SK-N-SH (cell line): ENCODE data around the gene KCND1. TPM values are rescaled to one million over a fixed set of nuclear protein-coding genes. Genes with fewer than 3 reads are reported as not detected.

Experiments
- CTCF ChIA-PET: fragments of 300-600, 350-600 bp; formaldehyde crosslinking; extraction: SDS; loops from one replicate; lab custom pipeline; 2021; lab: Yijun Ruan, JAX
- POLR2A ChIA-PET: fragments of 350-600 bp; sonication (Branson Sonifier 250); formaldehyde crosslinking; extraction: SDS; loops from one replicate; lab custom pipeline; 2020; ENCODE audit warnings: antibody characterized with exemption, inconsistent platforms; lab: Yijun Ruan, JAX
- DNase-seq: peaks from one replicate; pipeline ENCODE4 v3.0.0; 2012
- H2AFZ ChIP-seq: fragments of 200-600 bp; sonication (generic); 2 replicates; pipeline ENCODE4 v1.8.1; 2016; ENCODE audit warnings: antibody characterized with exemption, mild to moderate bottlenecking, low read depth
- H3F3A ChIP-seq: fragments of 200-600 bp; sonication (generic); replicated peaks from 2 replicates; pipeline ENCODE3; 2016; ENCODE audit warnings: antibody characterized with exemption, mild to moderate bottlenecking; ENCODE audit not compliant: insufficient read depth
- H3K27ac ChIP-seq, 2 experiments: fragments of 200-500 bp in 1 of 2; fragments of 200-600 bp in 1 of 2; sonication (Bioruptor generic) in 1 of 2; sonication (generic), shearing (Covaris generic) in 1 of 2; 2 replicates each; pipeline versions ENCODE4 v1.5.1 to v1.6.1; 2014 to 2016; ENCODE audit warnings: low read depth in 2 of 2, inconsistent platforms in 1 of 2, low read length in 1 of 2, mild to moderate bottlenecking in 1 of 2, mixed read lengths in 1 of 2
- H3K27me3 ChIP-seq: fragments of 200-600 bp; sonication (generic), shearing (Covaris generic); 2 replicates; pipeline ENCODE4 v1.6.1; 2016; ENCODE audit warnings: mixed run types; ENCODE audit not compliant: insufficient read depth
- H3K36me3 ChIP-seq, 2 experiments: fragments of 200-500 bp in 1 of 2; fragments of 200-600 bp in 1 of 2; sonication (Bioruptor generic) in 1 of 2; sonication (generic) in 1 of 2; replicated peaks in 1 of 2; 2 replicates each; pipeline versions ENCODE3 to v1.5.1; 2014 to 2016; ENCODE audit warnings: low read length in 1 of 2, mild to moderate bottlenecking in 1 of 2; ENCODE audit not compliant: insufficient read depth in 2 of 2, control insufficient read depth in 1 of 2
- H3K4me1 ChIP-seq, 2 experiments: fragments of 200-500 bp in 1 of 2; fragments of 200-600 bp in 1 of 2; sonication (Bioruptor generic) in 1 of 2; sonication (generic), shearing (Covaris generic) in 1 of 2; 2 replicates each; pipeline versions ENCODE4 v1.5.1 to v1.6.1; 2014 to 2016; ENCODE audit warnings: low read depth in 1 of 2, low read length in 1 of 2, mixed run types in 1 of 2; ENCODE audit not compliant: insufficient read depth in 2 of 2, control insufficient read depth in 1 of 2
- H3K4me2 ChIP-seq: fragments of 200-600 bp; sonication (generic), shearing (Covaris generic); 2 replicates; pipeline ENCODE4 v1.6.1; 2017; ENCODE audit warnings: mixed run types
- H3K4me3 ChIP-seq, 2 experiments: fragments of 200-500 bp in 1 of 2; fragments of 200-600 bp in 1 of 2; sonication (Bioruptor generic) in 1 of 2; sonication (generic), shearing (Covaris generic) in 1 of 2; 2 replicates each; pipeline versions ENCODE4 v1.5.1 to v1.8.1; 2014 to 2016; ENCODE audit warnings: low read depth in 2 of 2, inconsistent platforms in 1 of 2, low read length in 1 of 2, mild to moderate bottlenecking in 1 of 2, mixed read lengths in 1 of 2, moderate library complexity in 1 of 2
- H3K79me2 ChIP-seq: fragments of 200-600 bp; sonication (generic); 2 replicates; pipeline ENCODE4 v1.8.1; 2017; ENCODE audit warnings: mild to moderate bottlenecking; ENCODE audit not compliant: insufficient read depth
- H3K9ac ChIP-seq: fragments of 200-600 bp; sonication (generic); 2 replicates; pipeline ENCODE4 v1.6.1; 2017; ENCODE audit warnings: mixed run types
- H3K9me2 ChIP-seq: fragments of 200-600 bp; sonication (generic); 2 replicates; pipeline ENCODE4 v1.6.1; 2017; ENCODE audit warnings: mixed run types
- H3K9me3 ChIP-seq: fragments of 200-600 bp; sonication (generic); 2 replicates; pipeline ENCODE4 v1.6.1; 2017; ENCODE audit warnings: mixed run types, mild to moderate bottlenecking, moderate library complexity
- H4K20me1 ChIP-seq: fragments of 200-600 bp; sonication (generic); 2 replicates; pipeline ENCODE4 v1.6.1; 2017; ENCODE audit warnings: mild to moderate bottlenecking, mixed run types; ENCODE audit not compliant: insufficient read depth
- ELF1 ChIP-seq: IDR thresholded peaks from 2 replicates; pipeline ENCODE4 v1.4.0; 2012
- EZH2phosphoT487 ChIP-seq: fragments of 200-600 bp; sonication (generic); IDR thresholded peaks from 2 replicates; pipeline ENCODE4 v1.6.1; 2017; ENCODE audit warnings: low read depth, mixed run types, mild to moderate bottlenecking, antibody characterized with exemption, moderate library complexity, borderline replicate concordance
- FOSL2 ChIP-seq: IDR thresholded peaks from 2 replicates; pipeline ENCODE4 v1.4.0; 2012; ENCODE audit warnings: low read depth, mild to moderate bottlenecking, moderate library complexity, borderline replicate concordance
- FOXJ3 ChIP-seq: sonication (generic); formaldehyde crosslinking; IDR thresholded peaks from 2 replicates; pipeline ENCODE4 v1.5.1; 2020; ENCODE audit warnings: mild to moderate bottlenecking, missing genetic modification reagents
- GATA2 ChIP-seq: sonication (generic); formaldehyde crosslinking; IDR thresholded peaks from 2 replicates; pipeline ENCODE4 v1.5.0; 2020; ENCODE audit warnings: mild to moderate bottlenecking, missing genetic modification reagents
- JUND ChIP-seq: IDR thresholded peaks from 2 replicates; pipeline ENCODE4 v1.4.0; 2012
- MEF2A ChIP-seq: IDR thresholded peaks from 2 replicates; pipeline ENCODE4 v1.4.0; 2012; ENCODE audit warnings: low read depth, borderline replicate concordance
- NRF1 ChIP-seq: IDR thresholded peaks from 2 replicates; pipeline ENCODE4 v1.6.1; 2012; ENCODE audit warnings: low read depth, mild to moderate bottlenecking, low read length
- RAD21 ChIP-seq: IDR thresholded peaks from 2 replicates; pipeline ENCODE4 v1.6.1; 2012; ENCODE audit warnings: mild to moderate bottlenecking, low read length
- RFX5 ChIP-seq: IDR thresholded peaks from 2 replicates; pipeline ENCODE4 v1.6.1; 2012; ENCODE audit warnings: mild to moderate bottlenecking, improper control_type of control experiment, low read length
- SMC3 ChIP-seq: IDR thresholded peaks from 2 replicates; pipeline ENCODE4 v1.6.1; 2012; ENCODE audit warnings: low read depth, low read length, improper control_type of control experiment
- TAF1 ChIP-seq: IDR thresholded peaks from 2 replicates; pipeline ENCODE4 v1.6.1; 2012; ENCODE audit warnings: low read depth, mild to moderate bottlenecking, low read length, moderate library complexity, borderline replicate concordance
- TCF12 ChIP-seq: IDR thresholded peaks from 2 replicates; pipeline ENCODE4 v1.4.0; 2012
- TEAD4 ChIP-seq: IDR thresholded peaks from 2 replicates; pipeline ENCODE4 v1.4.0; 2012; ENCODE audit warnings: mild to moderate bottlenecking, borderline replicate concordance; ENCODE audit not compliant: insufficient read depth
- WGBS: methylation state at CpG from one replicate; pipeline ENCODE4 v1.1.6; 2017; ENCODE audit warnings: low lambda C conversion rate; 5-methylcytosine and 5-hydroxymethylcytosine counted together
- polyA plus RNA-seq, 3 experiments: library from polyadenylated mRNA; depleted of rRNA; stranded (reverse); fragments of >200 nt; gene quantifications; 2 replicates each; pipeline ENCODE4 v1.2.3, GENCODE V29; 2012
- TF ChIP-seq, protein P1 (sequence below): IDR thresholded peaks from 2 replicates; pipeline ENCODE4 v1.4.0; 2012; ENCODE audit warnings: low read depth
- TF ChIP-seq, protein P2 (sequence below): IDR thresholded peaks from 2 replicates; pipeline ENCODE4 v1.6.1; 2012; ENCODE audit warnings: mild to moderate bottlenecking, low read depth, low read length, moderate library complexity
- TF ChIP-seq, protein P3 (sequence below): fragments of 150-350 bp; IDR thresholded peaks from 2 replicates; pipeline ENCODE4 v1.6.1; 2016; ENCODE audit warnings: mild to moderate bottlenecking, low read depth, low read length

The KCND1 gene
- polyA plus RNA-seq, 1 of the 3 experiments (the other 2 are of a cell fraction) = 1.2 TPM

DNA sequence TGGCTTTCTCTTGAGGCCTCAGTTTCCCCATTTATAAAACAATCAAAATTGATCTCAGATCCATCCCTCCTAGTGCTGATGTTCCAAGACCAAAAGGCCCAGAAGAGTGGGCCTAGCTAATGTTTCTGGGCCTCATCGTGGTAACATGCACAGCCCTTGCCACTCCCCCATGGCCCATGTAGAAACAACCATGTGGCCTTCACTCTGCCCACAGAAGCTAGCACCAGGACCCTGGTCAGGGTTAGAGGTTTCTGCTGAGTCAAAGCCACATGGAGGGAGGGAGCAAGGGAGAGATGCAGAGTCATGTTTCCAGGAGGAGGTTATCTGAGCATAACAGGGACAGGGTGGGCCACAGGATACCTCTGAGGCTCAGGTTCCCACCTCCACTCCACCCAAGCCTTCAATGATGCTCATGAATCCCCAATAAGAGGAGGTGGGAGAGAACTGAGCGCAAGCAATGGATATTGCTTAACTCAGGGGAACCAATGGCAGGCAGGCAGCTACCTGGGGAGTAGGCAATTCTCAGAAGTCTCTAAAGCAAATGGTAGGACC is 31.2 kb downstream of the KCND1 start:
- peaks cover 93% of the 10 kb centered on the region for H4K20me1 ChIP-seq
- ChIA-PET CTCF (interaction anchor here (0.6 to 3.5 kb wide), 2 partner anchors 13 to 46 kb away, joined by 3 to 10 read pairs; no protein-coding TSS in a partner anchor), POLR2A (no interaction called here)
- no peak overlapping the region for H2AFZ ChIP-seq
- TF ChIP-seq SMC3 (no peak), FOXJ3 (CRISPR knock-in tag) (no peak), TAF1 (no peak), GATA2 (CRISPR knock-in tag) (no peak), MEF2A (no peak), RAD21 (no peak), JUND (no peak), TEAD4 (no peak)
- TF ChIP-seq, protein P1, sequence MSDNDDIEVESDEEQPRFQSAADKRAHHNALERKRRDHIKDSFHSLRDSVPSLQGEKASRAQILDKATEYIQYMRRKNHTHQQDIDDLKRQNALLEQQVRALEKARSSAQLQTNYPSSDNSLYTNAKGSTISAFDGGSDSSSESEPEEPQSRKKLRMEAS = no peak
- TF ChIP-seq, protein P2, sequence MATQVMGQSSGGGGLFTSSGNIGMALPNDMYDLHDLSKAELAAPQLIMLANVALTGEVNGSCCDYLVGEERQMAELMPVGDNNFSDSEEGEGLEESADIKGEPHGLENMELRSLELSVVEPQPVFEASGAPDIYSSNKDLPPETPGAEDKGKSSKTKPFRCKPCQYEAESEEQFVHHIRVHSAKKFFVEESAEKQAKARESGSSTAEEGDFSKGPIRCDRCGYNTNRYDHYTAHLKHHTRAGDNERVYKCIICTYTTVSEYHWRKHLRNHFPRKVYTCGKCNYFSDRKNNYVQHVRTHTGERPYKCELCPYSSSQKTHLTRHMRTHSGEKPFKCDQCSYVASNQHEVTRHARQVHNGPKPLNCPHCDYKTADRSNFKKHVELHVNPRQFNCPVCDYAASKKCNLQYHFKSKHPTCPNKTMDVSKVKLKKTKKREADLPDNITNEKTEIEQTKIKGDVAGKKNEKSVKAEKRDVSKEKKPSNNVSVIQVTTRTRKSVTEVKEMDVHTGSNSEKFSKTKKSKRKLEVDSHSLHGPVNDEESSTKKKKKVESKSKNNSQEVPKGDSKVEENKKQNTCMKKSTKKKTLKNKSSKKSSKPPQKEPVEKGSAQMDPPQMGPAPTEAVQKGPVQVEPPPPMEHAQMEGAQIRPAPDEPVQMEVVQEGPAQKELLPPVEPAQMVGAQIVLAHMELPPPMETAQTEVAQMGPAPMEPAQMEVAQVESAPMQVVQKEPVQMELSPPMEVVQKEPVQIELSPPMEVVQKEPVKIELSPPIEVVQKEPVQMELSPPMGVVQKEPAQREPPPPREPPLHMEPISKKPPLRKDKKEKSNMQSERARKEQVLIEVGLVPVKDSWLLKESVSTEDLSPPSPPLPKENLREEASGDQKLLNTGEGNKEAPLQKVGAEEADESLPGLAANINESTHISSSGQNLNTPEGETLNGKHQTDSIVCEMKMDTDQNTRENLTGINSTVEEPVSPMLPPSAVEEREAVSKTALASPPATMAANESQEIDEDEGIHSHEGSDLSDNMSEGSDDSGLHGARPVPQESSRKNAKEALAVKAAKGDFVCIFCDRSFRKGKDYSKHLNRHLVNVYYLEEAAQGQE = no peak
- H3K4me2 ChIP-seq = no peak overlapping the region
- peaks cover 67% of the 10 kb centered on the region for H3K79me2 ChIP-seq
- no peak overlapping the region for H3K9ac ChIP-seq
- peaks cover 9 to 41% of the 10 kb centered on the region in 2 experiments for H3K36me3 ChIP-seq
- no peak overlapping the region for H3K4me3 ChIP-seq
- H3K9me2 ChIP-seq = no peaks in the 10 kb centered on the region
- no peak for DNase-seq
- H3K27ac ChIP-seq = no peak overlapping the region
- H3K27me3 ChIP-seq = no peaks in the 10 kb centered on the region
- no peaks in the 10 kb centered on the region for H3F3A ChIP-seq
- H3K4me1 ChIP-seq = no peaks in the 10 kb centered on the region; a peak in 1 of 4 replicates
- WGBS = 100% methylated on average over 1 of the region's 2 CpGs
- H3K9me3 ChIP-seq = no peaks in the 10 kb centered on the region

DNA sequence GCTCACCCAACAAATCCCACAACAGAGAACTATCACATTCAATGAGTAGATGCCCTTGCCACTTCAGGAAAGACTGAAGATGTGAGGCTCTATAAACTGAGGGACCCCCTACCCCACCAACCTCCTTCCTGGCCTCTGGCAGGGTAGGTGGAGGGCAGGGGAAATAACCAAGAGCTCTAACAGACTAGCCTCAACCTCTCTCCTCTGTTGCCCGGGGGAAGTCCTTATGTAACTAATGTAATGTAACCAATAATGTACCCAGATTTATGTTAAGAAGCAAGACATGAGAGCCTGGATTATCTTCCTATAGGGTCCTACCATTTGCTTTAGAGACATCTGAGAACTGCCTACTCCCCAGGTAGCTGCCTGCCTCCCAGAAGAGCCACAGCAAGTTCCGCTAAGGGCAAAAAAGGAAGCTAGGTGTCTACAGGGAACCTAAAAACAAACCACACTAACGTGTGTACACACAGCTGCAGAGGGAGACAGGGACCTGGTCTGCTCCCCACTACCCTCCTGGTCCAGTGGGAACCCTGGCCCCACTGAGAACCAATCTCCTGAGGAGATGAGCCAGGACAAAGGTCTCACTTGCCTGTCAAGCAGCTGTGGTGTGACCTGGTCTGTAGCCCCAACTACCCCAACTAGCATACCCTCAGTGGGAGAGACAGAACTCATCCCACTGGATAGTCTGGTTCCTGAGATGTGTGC is 32.0 kb downstream of the KCND1 start:
- Histone ChIP-seq H3K4me1 (no peaks in the 10 kb centered on the region; a peak in 1 of 4 replicates), H3K27ac (no peak overlapping the region), H2AFZ (no peak overlapping the region), H3K9ac (no peak overlapping the region), H4K20me1 (peaks cover 85% of the 10 kb centered on the region), H3K79me2 (peaks cover 59% of the 10 kb centered on the region), H3K36me3 (peaks cover 9 to 45% of the 10 kb centered on the region in 2 experiments), H3K4me2 (no peak overlapping the region), H3K9me3 (no peaks in the 10 kb centered on the region), H3K9me2 (no peaks in the 10 kb centered on the region), H3F3A (no peaks in the 10 kb centered on the region), H3K27me3 (no peaks in the 10 kb centered on the region), H3K4me3 (no peak overlapping the region)
- ChIA-PET CTCF (interaction anchor here (3.5 kb wide), 1 partner anchor 12 kb away, joined by 10 read pairs; no protein-coding TSS in a partner anchor), POLR2A (no interaction called here)
- DNase-seq = no peak
- 100% methylated on average over 3 of the region's 3 CpGs for WGBS
- TF ChIP-seq TEAD4 (no peak), EZH2phosphoT487 (no peak), RAD21 (no peak), MEF2A (no peak), NRF1 (no peak), RFX5 (no peak), FOSL2 (no peak), ELF1 (no peak), TCF12 (no peak)
- TF ChIP-seq, protein P3, sequence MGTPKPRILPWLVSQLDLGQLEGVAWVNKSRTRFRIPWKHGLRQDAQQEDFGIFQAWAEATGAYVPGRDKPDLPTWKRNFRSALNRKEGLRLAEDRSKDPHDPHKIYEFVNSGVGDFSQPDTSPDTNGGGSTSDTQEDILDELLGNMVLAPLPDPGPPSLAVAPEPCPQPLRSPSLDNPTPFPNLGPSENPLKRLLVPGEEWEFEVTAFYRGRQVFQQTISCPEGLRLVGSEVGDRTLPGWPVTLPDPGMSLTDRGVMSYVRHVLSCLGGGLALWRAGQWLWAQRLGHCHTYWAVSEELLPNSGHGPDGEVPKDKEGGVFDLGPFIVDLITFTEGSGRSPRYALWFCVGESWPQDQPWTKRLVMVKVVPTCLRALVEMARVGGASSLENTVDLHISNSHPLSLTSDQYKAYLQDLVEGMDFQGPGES = no peak
- TF ChIP-seq, protein P2 = no peak
